K562 (cell line): ENCODE results near the gene PDCL3. TPM values are rescaled to one million over a fixed set of nuclear protein-coding genes. Genes with fewer than 3 reads are reported as not detected.

Experiments
- ATAC-seq: fragments of 200-7000 bp; cut with Tn5 transposase; 3 replicates; pipeline ENCODE4 v1.9.1; 2020; ENCODE audit warnings: moderate library complexity
- BruUV-seq: library from RNA; stranded (reverse); fragments of 400-500 nt; replicated peaks from 2 replicates; lab custom pipeline; 2021; lab: Mats Ljungman, UMichigan
- CTCF ChIA-PET: fragments of 300-600 bp; formaldehyde crosslinking; extraction: SDS; loops from one replicate; lab custom pipeline; 2021; ENCODE audit warnings: low intra/inter-chr PET ratio; lab: Yijun Ruan, JAX
- POLR2A ChIA-PET: fragments of 300-600, 350-650 bp; sonication (Branson Sonifier 250); formaldehyde crosslinking; extraction: SDS; loops from one replicate; lab custom pipeline; 2021; ENCODE audit warnings: antibody characterized with exemption, inconsistent platforms; lab: Yijun Ruan, JAX
- DNase-seq, 4 experiments: peaks; one replicate each; pipeline versions ENCODE4 v3.0.0 to v3.0.0-alpha.2; 2011 to 2018; ENCODE audit warnings: low spot score in 3 of 4, mixed read lengths in 3 of 4; ENCODE audit errors: extremely low read depth in 1 of 4
- FAIRE-seq: peaks from 2 replicates; lab custom pipeline; 2011; peaks lifted over from hg19 to GRCh38; lab: Jason Lieb, UNC
- H2AFZ ChIP-seq: 2 replicates; pipeline ENCODE4 v1.6.0; 2011; ENCODE audit warnings: low read depth, low read length, control low read depth, inconsistent platforms
- H3K27ac ChIP-seq: fragments of 200-600 bp; 3 replicates; pipeline ENCODE4 v1.8.0; 2011; ENCODE audit warnings: low read depth, mild to moderate bottlenecking, control low read depth, inconsistent platforms, low read length, moderate library complexity, mixed read lengths; ENCODE audit errors: extremely low read depth
- H3K27me3 ChIP-seq, 2 experiments: fragments of 300-600 bp in 1 of 2; 2 replicates in 1 of 2; 3 replicates in 1 of 2; pipeline versions ENCODE4 v1.6.0 to v1.8.0; 2011; ENCODE audit warnings: inconsistent platforms in 2 of 2, low read length in 2 of 2, mild to moderate bottlenecking in 1 of 2, mixed read lengths in 1 of 2, moderate library complexity in 1 of 2; ENCODE audit not compliant: control insufficient read depth in 2 of 2, insufficient read depth in 2 of 2
- H3K36me3 ChIP-seq: fragments of 300-600 bp; 3 replicates; pipeline ENCODE4 v1.8.0; 2011; ENCODE audit warnings: mild to moderate bottlenecking, low read length, inconsistent platforms; ENCODE audit not compliant: control insufficient read depth, insufficient read depth
- H3K4me1 ChIP-seq, 2 experiments: fragments of 200-600 bp in 1 of 2; replicated peaks in 1 of 2; 2 replicates in 1 of 2; 3 replicates in 1 of 2; pipeline versions ENCODE4 v1.5.1 to v1.8.0; 2011; ENCODE audit warnings: inconsistent platforms in 2 of 2, low read length in 2 of 2, mild to moderate bottlenecking in 1 of 2, mixed read lengths in 1 of 2, moderate library complexity in 1 of 2; ENCODE audit not compliant: control insufficient read depth in 2 of 2, insufficient read depth in 2 of 2
- H3K4me2 ChIP-seq: 2 replicates; pipeline ENCODE4 v1.6.1; 2011; ENCODE audit warnings: low read length, control low read depth, inconsistent platforms, mixed read lengths; ENCODE audit not compliant: insufficient read depth
- H3K4me3 ChIP-seq: fragments of 200-600 bp; sonication (generic), shearing (Covaris generic); 2 replicates; pipeline ENCODE4 v1.5.1; 2016; ENCODE audit warnings: control low read depth, inconsistent platforms
- H3K79me2 ChIP-seq: fragments of 200-600 bp; 3 replicates; pipeline ENCODE4 v1.8.0; 2011; ENCODE audit warnings: low read length, inconsistent platforms; ENCODE audit not compliant: control insufficient read depth, insufficient read depth
- H3K9ac ChIP-seq, 2 experiments: 2 replicates each; pipeline versions ENCODE4 v1.6.0 to v1.6.1; 2011; ENCODE audit warnings: low read depth in 2 of 2, low read length in 2 of 2, control low read depth in 1 of 2, inconsistent platforms in 1 of 2, mild to moderate bottlenecking in 1 of 2, mixed read lengths in 1 of 2; ENCODE audit not compliant: insufficient read depth in 1 of 2
- H3K9me1 ChIP-seq: one replicate; pipeline ENCODE4 v1.6.0; 2011; ENCODE audit warnings: inconsistent platforms, mild to moderate bottlenecking, low read length, moderate library complexity; ENCODE audit not compliant: control insufficient read depth, insufficient read depth
- H3K9me3 ChIP-seq: replicated peaks from 2 replicates; pipeline ENCODE4 v1.5.1; 2011; ENCODE audit warnings: low read depth, low read length, inconsistent platforms; ENCODE audit not compliant: control insufficient read depth, insufficient read depth
- H4K20me1 ChIP-seq: replicated peaks from 2 replicates; pipeline ENCODE4 v1.6.1; 2011; ENCODE audit warnings: low read length, inconsistent platforms, mixed read lengths; ENCODE audit not compliant: control insufficient read depth, insufficient read depth
- GABPA ChIP-seq: fragments of 200-800 bp; sonication (Bioruptor generic); conservative IDR thresholded peaks from 2 replicates; pipeline ENCODE4 v1.6.1; 2016; ENCODE audit warnings: low read depth, missing genetic modification characterization, missing compliant biosample characterization
- JUNB ChIP-seq: fragments of 450-650 bp; formaldehyde crosslinking; conservative IDR thresholded peaks from 2 replicates; pipeline ENCODE4 v1.4.0; 2020; ENCODE audit warnings: mild to moderate bottlenecking
- NFIC ChIP-seq: fragments of 450-650 bp; IDR thresholded peaks from 2 replicates; pipeline ENCODE4 v1.6.1; 2017; ENCODE audit warnings: mild to moderate bottlenecking, inconsistent platforms
- SMAD4 ChIP-seq: fragments of 250-450 bp; sonication (Bioruptor Pico); conservative IDR thresholded peaks from 2 replicates; pipeline ENCODE4 v1.8.0; 2021; ENCODE audit warnings: inconsistent platforms, mild to moderate bottlenecking, moderate library complexity
- SMARCE1 ChIP-seq: fragments of 450-650 bp; IDR thresholded peaks from 2 replicates; pipeline ENCODE4 v1.7.1; 2016; ENCODE audit warnings: mild to moderate bottlenecking
- WGBS: fragments of 100-300 bp; shearing (Covaris generic); methylation state at CpG from one replicate; pipeline ENCODE4 v1.1.6; 2016; ENCODE audit warnings: low coverage, mixed read lengths; ENCODE audit not compliant: insufficient coverage; ENCODE audit errors: missing lambda C conversion rate; 5-methylcytosine and 5-hydroxymethylcytosine counted together
- in situ Hi-C: fragments of 300-500 bp; cut with MboI; formaldehyde crosslinking; loops from 4 replicates; pipeline ENCODE4 v1.15.0; 2018; ENCODE audit warnings: inconsistent platforms, mixed read lengths
- intact Hi-C: fragments of 100-400 bp; cut with micrococcal nuclease; formaldehyde crosslinking; loops from 2 replicates; pipeline ENCODE4 v1.14.2; 2022
- polyA plus RNA-seq, 8 experiments: library from polyadenylated mRNA; depleted of rRNA in 4 of 8; stranded (reverse) in 5 of 8; unstranded in 3 of 8; fragments of >200 nt; fragmentation: Nextera tagmentation in 2 of 8; fragmentation: Illumina TruSeq in 1 of 8; extraction: Ambion mirVana in 2 of 8; extraction: Trizol in 1 of 8; gene quantifications; 2 replicates each; pipeline versions ENCODE4 v1.2.1 to v1.2.3, GENCODE V29; 2011 to 2014; ENCODE audit warnings: inconsistent platforms in 1 of 8, missing spikeins in 1 of 8
- total RNA-seq, 7 experiments: library from RNA; depleted of rRNA in 6 of 7; stranded (reverse); fragments of >200 nt in 6 of 7; fragmentation: Illumina TruSeq in 2 of 7; extraction: Trizol in 2 of 7; gene quantifications; 2 replicates each; pipeline versions ENCODE4 v1.2.1 to v1.2.3, GENCODE V29; 2011 to 2021; ENCODE audit warnings: low replicate concordance in 1 of 7
- TF ChIP-seq, protein P1 (sequence below): sonication (generic); formaldehyde crosslinking; IDR thresholded peaks from 2 replicates; pipeline ENCODE4 v1.8.0; 2022; ENCODE audit warnings: mild to moderate bottlenecking, low read depth, missing genetic modification reagents
- TF ChIP-seq, protein P2 (sequence below): fragments of 450-650 bp; formaldehyde crosslinking; IDR thresholded peaks from 2 replicates; pipeline ENCODE4 v1.4.0; 2020; ENCODE audit warnings: mild to moderate bottlenecking, moderate library complexity
- TF ChIP-seq, protein P3 (sequence below), 3 experiments: IDR thresholded peaks in 2 of 3; conservative IDR thresholded peaks in 1 of 3; 2 replicates each; pipeline ENCODE4 v1.5.1; 2011 to 2012; ENCODE audit warnings: low read length in 3 of 3, mild to moderate bottlenecking in 3 of 3, control low read depth in 2 of 3, improper control_type of control experiment in 1 of 3, inconsistent platforms in 1 of 3, low read depth in 1 of 3, mixed read lengths in 1 of 3, moderate library complexity in 1 of 3; ENCODE audit not compliant: insufficient read depth in 2 of 3

Gene PDCL3
- total and polyA plus RNA-seq, 9 of the 15 experiments (the other 6 are each of a cell fraction or from before 2014, with no cell fraction given): 16.6 to 76.7 (median 26.9) TPM

DNA sequence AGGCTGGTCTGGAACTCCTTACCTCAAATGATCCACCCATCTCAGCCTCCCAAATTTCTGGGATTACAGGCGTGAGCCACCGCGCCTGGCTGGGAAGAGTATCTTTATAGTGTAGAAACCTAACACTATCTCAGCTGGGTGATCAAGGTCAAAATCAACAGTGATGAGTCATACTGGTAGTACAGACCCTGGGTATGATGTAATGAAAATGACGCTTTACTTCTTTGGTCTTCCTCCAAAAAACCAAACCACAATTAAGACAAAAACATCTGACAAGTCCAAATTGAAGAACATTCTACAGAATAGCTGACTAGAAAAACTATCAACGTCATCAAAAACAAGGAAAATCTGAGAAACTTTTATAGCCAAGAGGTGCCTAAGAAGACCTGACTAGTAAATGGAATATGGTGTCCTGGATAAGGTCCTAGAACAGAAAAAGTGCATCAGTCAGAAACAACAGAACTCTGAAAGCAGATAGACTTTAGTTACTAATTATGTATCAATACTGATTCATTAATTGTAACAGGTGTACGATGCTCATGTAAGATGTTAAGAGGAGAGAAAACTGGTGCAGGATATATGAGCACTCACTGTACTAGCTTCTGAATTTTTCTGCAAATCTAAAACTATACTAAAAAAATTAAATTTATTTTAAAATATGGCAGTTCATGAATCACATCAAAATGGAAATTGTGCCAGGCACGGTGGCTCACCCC, 25.4 kb downstream of the PDCL3 start (continued):
- TF ChIP-seq, protein P1, sequence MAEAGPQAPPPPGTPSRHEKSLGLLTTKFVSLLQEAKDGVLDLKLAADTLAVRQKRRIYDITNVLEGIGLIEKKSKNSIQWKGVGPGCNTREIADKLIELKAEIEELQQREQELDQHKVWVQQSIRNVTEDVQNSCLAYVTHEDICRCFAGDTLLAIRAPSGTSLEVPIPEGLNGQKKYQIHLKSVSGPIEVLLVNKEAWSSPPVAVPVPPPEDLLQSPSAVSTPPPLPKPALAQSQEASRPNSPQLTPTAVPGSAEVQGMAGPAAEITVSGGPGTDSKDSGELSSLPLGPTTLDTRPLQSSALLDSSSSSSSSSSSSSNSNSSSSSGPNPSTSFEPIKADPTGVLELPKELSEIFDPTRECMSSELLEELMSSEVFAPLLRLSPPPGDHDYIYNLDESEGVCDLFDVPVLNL (CRISPR knock-in tag): no peak
- peak; percentile 79; the same call in 1 of the 2 replicates for TF ChIP-seq SMARCE1
- peak; percentile 99 for TF ChIP-seq JUNB
- TF ChIP-seq NFIC: no peak

DNA sequence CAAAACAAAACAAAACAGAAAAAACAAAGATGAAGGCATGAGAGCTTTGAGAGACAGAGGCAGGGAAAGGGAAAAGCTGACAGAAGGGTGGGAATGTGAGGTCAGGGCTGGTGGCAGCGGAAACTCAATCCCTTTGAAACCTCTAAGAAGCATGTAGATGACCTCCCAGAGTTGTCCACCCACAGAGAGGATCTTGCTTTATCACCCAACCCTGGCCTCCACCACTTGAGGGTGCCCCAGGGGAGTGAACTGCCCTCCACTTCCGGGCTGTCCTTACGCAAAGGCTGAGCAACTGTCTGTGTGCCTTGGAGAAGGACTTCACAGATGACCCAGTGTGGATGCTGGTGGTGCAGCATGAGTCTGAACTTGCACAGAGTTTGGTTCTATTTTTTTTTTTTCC, 26.7 kb downstream of the PDCL3 start:
- CTCF ChIA-PET: no interaction called here
- ATAC-seq (peak; percentile 96), FAIRE-seq (no peak), DNase-seq (peak in 2 of 4 experiments; percentile 34 to 45)
- intact Hi-C loops: no loop called here
- no peaks in the 10 kb centered on the region for H3K36me3 ChIP-seq
- H3K27me3 ChIP-seq: no peaks in the 10 kb centered on the region
- H3K4me2 ChIP-seq: no peak overlapping the region
- POLR2A ChIA-PET: no interaction called here
- WGBS: 14% methylated on average over 3 of the region's 3 CpGs
- no TSS peak for BruUV-seq
- peak overlapping the region; percentile 42; the same call in 1 of the 2 replicates for H2AFZ ChIP-seq
- H3K9me1 ChIP-seq: no peaks in the 10 kb centered on the region
- in situ Hi-C loops: no loop called here
- no peaks in the 10 kb centered on the region for H3K9me3 ChIP-seq
- H3K9ac ChIP-seq: no peak overlapping the region
- no peak overlapping the region for H3K27ac ChIP-seq
- H3K4me3 ChIP-seq: no peak overlapping the region
- H3K79me2 ChIP-seq: no peaks in the 10 kb centered on the region
- H4K20me1 ChIP-seq: no peaks in the 10 kb centered on the region
- peaks cover 3 to 9% of the 10 kb centered on the region in 2 experiments; a peak in 3 of 5 replicates for H3K4me1 ChIP-seq
- peak; percentile 54; the same call in 1 of the 2 replicates for TF ChIP-seq GABPA (tag)
- peak; percentile 32; the same call in 1 of the 2 replicates for TF ChIP-seq SMAD4 (CRISPR knock-in tag)
- TF ChIP-seq, protein P2, sequence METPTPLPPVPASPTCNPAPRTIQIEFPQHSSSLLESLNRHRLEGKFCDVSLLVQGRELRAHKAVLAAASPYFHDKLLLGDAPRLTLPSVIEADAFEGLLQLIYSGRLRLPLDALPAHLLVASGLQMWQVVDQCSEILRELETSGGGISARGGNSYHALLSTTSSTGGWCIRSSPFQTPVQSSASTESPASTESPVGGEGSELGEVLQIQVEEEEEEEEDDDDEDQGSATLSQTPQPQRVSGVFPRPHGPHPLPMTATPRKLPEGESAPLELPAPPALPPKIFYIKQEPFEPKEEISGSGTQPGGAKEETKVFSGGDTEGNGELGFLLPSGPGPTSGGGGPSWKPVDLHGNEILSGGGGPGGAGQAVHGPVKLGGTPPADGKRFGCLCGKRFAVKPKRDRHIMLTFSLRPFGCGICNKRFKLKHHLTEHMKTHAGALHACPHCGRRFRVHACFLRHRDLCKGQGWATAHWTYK (CRISPR knock-in tag): no peak
- TF ChIP-seq, protein P3, sequence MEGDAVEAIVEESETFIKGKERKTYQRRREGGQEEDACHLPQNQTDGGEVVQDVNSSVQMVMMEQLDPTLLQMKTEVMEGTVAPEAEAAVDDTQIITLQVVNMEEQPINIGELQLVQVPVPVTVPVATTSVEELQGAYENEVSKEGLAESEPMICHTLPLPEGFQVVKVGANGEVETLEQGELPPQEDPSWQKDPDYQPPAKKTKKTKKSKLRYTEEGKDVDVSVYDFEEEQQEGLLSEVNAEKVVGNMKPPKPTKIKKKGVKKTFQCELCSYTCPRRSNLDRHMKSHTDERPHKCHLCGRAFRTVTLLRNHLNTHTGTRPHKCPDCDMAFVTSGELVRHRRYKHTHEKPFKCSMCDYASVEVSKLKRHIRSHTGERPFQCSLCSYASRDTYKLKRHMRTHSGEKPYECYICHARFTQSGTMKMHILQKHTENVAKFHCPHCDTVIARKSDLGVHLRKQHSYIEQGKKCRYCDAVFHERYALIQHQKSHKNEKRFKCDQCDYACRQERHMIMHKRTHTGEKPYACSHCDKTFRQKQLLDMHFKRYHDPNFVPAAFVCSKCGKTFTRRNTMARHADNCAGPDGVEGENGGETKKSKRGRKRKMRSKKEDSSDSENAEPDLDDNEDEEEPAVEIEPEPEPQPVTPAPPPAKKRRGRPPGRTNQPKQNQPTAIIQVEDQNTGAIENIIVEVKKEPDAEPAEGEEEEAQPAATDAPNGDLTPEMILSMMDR (IDR thresholded peaks at IDR 0.05 in 2 of 3, conservative IDR thresholded peaks at IDR 0.05 in 1 of 3; ENCODE audit: insufficient read depth in 2 of 3, low read depth in 1 of 3, low read length in 3 of 3): 0 out of 6 replicates have a peak, but pooled peaks of 1 of the 3 experiments have one; percentile 20
